ENCODE data around the gene R3HDM1.
A peak's percentile ranks its signal among the peaks of the same experiment; 100 is the strongest.

The R3HDM1 gene

DNA sequence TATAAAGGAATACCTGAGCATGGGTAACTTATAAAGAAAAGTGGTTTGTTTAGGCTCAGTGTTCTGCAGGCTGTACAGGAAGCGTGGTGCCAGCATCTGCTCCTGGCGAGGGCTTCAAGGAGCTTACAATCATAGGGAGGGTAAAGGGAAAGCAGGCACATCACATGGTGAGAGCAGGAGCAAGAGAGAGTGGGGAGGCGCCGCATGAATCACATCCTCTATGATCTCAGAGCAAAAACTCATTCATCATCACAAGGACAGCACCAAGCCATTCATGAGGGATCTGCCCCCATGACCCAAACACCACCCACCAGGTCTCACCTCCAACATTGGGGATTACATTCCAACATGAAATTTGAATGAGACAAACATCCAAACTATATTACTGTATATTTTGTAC lies 32.5 kb downstream of the R3HDM1 start:
- TF ChIP-seq, protein P1, sequence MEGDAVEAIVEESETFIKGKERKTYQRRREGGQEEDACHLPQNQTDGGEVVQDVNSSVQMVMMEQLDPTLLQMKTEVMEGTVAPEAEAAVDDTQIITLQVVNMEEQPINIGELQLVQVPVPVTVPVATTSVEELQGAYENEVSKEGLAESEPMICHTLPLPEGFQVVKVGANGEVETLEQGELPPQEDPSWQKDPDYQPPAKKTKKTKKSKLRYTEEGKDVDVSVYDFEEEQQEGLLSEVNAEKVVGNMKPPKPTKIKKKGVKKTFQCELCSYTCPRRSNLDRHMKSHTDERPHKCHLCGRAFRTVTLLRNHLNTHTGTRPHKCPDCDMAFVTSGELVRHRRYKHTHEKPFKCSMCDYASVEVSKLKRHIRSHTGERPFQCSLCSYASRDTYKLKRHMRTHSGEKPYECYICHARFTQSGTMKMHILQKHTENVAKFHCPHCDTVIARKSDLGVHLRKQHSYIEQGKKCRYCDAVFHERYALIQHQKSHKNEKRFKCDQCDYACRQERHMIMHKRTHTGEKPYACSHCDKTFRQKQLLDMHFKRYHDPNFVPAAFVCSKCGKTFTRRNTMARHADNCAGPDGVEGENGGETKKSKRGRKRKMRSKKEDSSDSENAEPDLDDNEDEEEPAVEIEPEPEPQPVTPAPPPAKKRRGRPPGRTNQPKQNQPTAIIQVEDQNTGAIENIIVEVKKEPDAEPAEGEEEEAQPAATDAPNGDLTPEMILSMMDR (IDR thresholded peaks at IDR 0.05; ENCODE audit: control insufficient read depth, insufficient read depth, low read depth, low read length, missing control alignments), result no peak
- H3K4me3 ChIP-seq (ENCODE audit: control insufficient read depth, low read depth, low read length), result no peak overlapping the region
- DNase-seq (ENCODE audit: low read depth), result no peak

DNA sequence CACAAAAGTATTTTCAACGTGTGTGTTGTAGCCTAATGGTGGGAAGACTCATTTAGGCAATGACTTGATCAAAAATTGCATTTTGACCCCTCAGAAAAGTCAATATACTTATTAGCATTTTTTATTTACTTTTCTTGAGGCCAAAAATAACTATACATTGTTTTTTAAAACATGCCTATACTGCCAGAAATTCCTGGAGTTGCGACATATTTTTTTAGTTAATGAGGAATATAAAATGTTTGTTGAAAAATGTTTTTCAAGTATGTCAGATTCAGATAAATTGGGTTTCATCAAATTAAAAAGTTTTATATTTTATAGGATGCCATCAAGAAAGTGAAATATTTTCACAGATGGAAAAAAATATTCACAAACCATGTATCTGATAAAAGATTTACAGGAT lies 39.6 kb downstream of the R3HDM1 start:
- DNase-seq (ENCODE audit: low read depth), result no peak
- TF ChIP-seq, protein P1 (IDR thresholded peaks at IDR 0.05; ENCODE audit: control insufficient read depth, insufficient read depth, low read depth, low read length, missing control alignments), result no peak
- no peak overlapping the region for H3K4me3 ChIP-seq (ENCODE audit: control insufficient read depth, low read depth, low read length)

DNA sequence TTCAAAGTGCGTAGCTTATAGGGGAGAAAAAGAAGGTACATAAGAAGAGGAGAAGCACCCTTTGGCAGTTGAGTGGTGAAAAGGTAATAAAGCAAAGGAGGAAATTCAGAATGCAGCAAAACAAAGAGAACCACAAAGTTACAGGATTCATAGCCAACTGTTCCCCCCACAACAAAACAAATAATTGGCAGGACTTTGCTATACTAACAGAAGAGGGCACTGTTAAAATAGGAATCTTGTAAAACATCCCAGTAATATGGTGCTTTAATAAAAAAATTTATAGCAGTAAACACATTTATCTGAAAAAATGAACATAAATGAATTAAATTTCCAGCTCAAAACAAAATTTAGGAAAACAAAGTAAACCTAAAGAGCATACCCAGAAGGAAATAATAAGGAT lies 42.3 kb downstream of the R3HDM1 start:
- no peak overlapping the region for H3K4me3 ChIP-seq (ENCODE audit: control insufficient read depth, low read depth, low read length)
- TF ChIP-seq, protein P1 (IDR thresholded peaks at IDR 0.05; ENCODE audit: control insufficient read depth, insufficient read depth, low read depth, low read length, missing control alignments), result no peak
- DNase-seq (ENCODE audit: low read depth), result no peak

DNA sequence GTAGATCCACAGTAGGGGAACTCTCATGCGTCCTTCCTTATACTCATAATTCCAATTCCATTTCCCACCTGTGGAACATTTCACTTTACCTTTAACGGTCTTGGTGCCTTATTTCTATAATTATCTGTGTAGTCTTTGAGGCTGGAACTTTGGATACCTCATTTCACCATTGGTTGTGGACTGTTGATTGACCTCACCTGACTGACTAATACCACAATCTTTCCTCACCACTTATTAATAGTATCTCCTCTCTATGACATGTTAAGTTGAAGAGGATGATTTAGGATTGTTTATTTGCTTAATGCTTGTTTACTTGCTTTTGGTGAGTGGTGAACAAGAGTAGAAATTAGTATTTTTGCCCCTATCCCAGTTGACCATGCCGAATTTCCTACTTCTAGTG lies 50.0 kb downstream of the R3HDM1 start:
- no peak overlapping the region for H3K4me3 ChIP-seq (ENCODE audit: control insufficient read depth, low read depth, low read length)
- no peak for DNase-seq (ENCODE audit: low read depth)
- TF ChIP-seq, protein P1 (IDR thresholded peaks at IDR 0.05; ENCODE audit: control insufficient read depth, insufficient read depth, low read depth, low read length, missing control alignments), result no peak

DNA sequence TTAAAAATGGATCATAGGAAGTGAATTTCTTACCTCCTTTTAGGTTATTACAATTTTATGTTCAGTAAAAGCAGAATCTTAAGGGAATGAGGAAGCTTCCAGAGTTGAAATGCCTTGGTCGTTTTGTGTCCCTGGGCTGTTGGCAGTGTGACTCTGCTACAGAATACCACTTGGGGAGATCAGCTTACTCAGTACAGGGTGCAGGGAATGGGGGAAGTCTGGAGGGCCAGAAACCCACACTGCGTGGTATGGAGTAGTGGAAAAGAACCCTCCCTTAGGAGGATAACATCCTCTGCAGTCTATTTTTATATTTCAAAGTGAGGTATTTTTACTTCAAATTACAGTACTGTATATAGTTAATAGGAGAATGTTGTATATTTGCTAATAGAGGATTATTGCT lies 51.1 kb downstream of the R3HDM1 start:
- DNase-seq (ENCODE audit: low read depth), result no peak
- TF ChIP-seq, protein P1 (IDR thresholded peaks at IDR 0.05; ENCODE audit: control insufficient read depth, insufficient read depth, low read depth, low read length, missing control alignments), result no peak
- no peak overlapping the region for H3K4me3 ChIP-seq (ENCODE audit: control insufficient read depth, low read depth, low read length)

DNA sequence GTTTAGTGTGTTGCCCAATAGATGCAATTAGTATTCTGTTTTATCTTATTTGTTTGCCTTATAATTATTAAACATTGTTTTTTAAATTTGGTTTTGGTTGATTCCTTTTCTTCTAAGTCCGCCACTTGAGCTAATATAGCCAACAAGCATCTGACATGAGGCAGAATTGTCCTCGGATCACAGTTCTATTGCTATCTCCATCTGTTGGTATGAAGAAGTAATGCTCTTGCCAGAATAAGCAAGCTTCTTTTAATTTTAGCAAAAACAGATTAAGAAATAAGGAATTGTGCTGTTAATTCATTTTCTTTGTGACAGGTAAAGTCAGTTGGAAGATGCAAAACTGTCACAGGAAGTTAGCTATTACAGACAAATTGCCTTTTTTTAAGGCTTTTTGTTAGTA lies 54.3 kb downstream of the R3HDM1 start:
- TF ChIP-seq, protein P1 (IDR thresholded peaks at IDR 0.05; ENCODE audit: control insufficient read depth, insufficient read depth, low read depth, low read length, missing control alignments), result peak; percentile 17
- H3K4me3 ChIP-seq (ENCODE audit: control insufficient read depth, low read depth, low read length), result no peak overlapping the region
- no peak for DNase-seq (ENCODE audit: low read depth)

DNA sequence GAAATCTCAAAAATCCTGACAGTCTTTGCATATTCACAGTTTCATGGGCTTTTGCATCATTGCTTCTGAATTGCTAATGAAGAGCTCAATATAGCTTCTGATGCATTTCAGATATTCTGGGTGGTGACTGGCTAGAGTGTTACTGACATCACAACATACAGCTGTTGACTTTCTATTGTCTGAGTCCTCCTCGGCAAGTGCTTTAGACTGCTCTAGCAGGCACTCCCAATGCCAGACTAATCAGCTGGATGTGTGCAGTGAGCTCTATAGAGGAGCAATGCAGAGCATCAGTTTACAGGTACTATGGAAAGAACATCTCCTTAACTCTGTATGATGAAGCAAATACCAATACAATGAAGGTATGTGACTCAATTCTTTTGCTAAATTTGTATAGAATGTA lies 54.9 kb downstream of the R3HDM1 start:
- TF ChIP-seq, protein P1 (IDR thresholded peaks at IDR 0.05; ENCODE audit: control insufficient read depth, insufficient read depth, low read depth, low read length, missing control alignments), result no peak
- no peak for DNase-seq (ENCODE audit: low read depth)
- H3K4me3 ChIP-seq (ENCODE audit: control insufficient read depth, low read depth, low read length), result no peak overlapping the region
